ENCODE data around the gene CUBN. TPM values are rescaled to one million over a fixed set of nuclear protein-coding genes. Genes with fewer than 3 reads are reported as not detected.

Gene CUBN
- total RNA-seq, 1 donor from 2014 or later, result 1.0 TPM

GRCh38 chr10:17076626-17077345 lies 52.8 kb downstream of the CUBN start:
- peak overlapping the region; percentile 11 for H3K27ac Mint-ChIP-seq
- peaks cover 5% of the 10 kb centered on the region for H3K9me3 Mint-ChIP-seq
- no peak for TF ChIP-seq CTCF (conservative IDR thresholded peaks at IDR 0.05)
- H3K36me3 Mint-ChIP-seq, result peaks cover 3% of the 10 kb centered on the region
- peaks cover 4% of the 10 kb centered on the region for H3K27me3 Mint-ChIP-seq
- H3K4me3 Mint-ChIP-seq, result no peak overlapping the region
- no peak for DNase-seq (ENCODE audit: extremely low spot score, unreplicated experiment)
- H3K4me1 Mint-ChIP-seq (ENCODE audit: unreplicated experiment), result peaks cover 21% of the 10 kb centered on the region

GRCh38 chr10:17075533-17076359 lies 53.9 kb downstream of the CUBN start:
- H3K27me3 Mint-ChIP-seq, result peaks cover 4% of the 10 kb centered on the region
- H3K27ac Mint-ChIP-seq, result peak overlapping the region; percentile 11
- TF ChIP-seq CTCF (conservative IDR thresholded peaks at IDR 0.05), result no peak
- H3K4me1 Mint-ChIP-seq (ENCODE audit: unreplicated experiment), result peaks cover 21% of the 10 kb centered on the region
- H3K36me3 Mint-ChIP-seq, result peaks cover 3% of the 10 kb centered on the region
- peaks cover 5% of the 10 kb centered on the region for H3K9me3 Mint-ChIP-seq
- DNase-seq (ENCODE audit: extremely low spot score, unreplicated experiment), result no peak
- no peak overlapping the region for H3K4me3 Mint-ChIP-seq

- H3K9me3 Mint-ChIP-seq, result peaks cover 1% of the 10 kb centered on the region
- H3K27ac Mint-ChIP-seq, result no peak overlapping the region
- H3K36me3 Mint-ChIP-seq, result peaks cover 3% of the 10 kb centered on the region
- H3K4me3 Mint-ChIP-seq, result no peak overlapping the region
- no peaks in the 10 kb centered on the region for H3K27me3 Mint-ChIP-seq
- peaks cover 21% of the 10 kb centered on the region for H3K4me1 Mint-ChIP-seq (ENCODE audit: unreplicated experiment)
- no peak for DNase-seq (ENCODE audit: extremely low spot score, unreplicated experiment)
- TF ChIP-seq CTCF (conservative IDR thresholded peaks at IDR 0.05), result no peak
These were observed 55.1 kb downstream of the CUBN start for GRCh38 chr10:17074541-17074847.

- no peak for TF ChIP-seq CTCF (conservative IDR thresholded peaks at IDR 0.05)
- no peak for DNase-seq (ENCODE audit: extremely low spot score, unreplicated experiment)
- Mint-ChIP-seq H3K4me3 (no peak overlapping the region), H3K27ac (no peak overlapping the region), H3K9me3 (no peaks in the 10 kb centered on the region), H3K36me3 (peaks cover 2% of the 10 kb centered on the region), H3K4me1 (ENCODE audit: unreplicated experiment) (peaks cover 21% of the 10 kb centered on the region), H3K27me3 (no peaks in the 10 kb centered on the region)
These were observed 55.7 kb downstream of the CUBN start for GRCh38 chr10:17073725-17074540.

GRCh38 chr10:17068953-17069352 lies 60.7 kb downstream of the CUBN start:
- H3K9me3 Mint-ChIP-seq, result peaks cover 3% of the 10 kb centered on the region
- H3K27me3 Mint-ChIP-seq, result no peaks in the 10 kb centered on the region
- H3K4me1 Mint-ChIP-seq (ENCODE audit: unreplicated experiment), result peaks cover 19% of the 10 kb centered on the region
- H3K36me3 Mint-ChIP-seq, result peaks cover 3% of the 10 kb centered on the region
- TF ChIP-seq CTCF (conservative IDR thresholded peaks at IDR 0.05), result no peak
- DNase-seq (ENCODE audit: extremely low spot score, unreplicated experiment), result no peak
- H3K4me3 Mint-ChIP-seq, result no peak overlapping the region
- no peak overlapping the region for H3K27ac Mint-ChIP-seq
